A549 treated with DMSO at 1 μM for 4 hours (cell line): Measurements from ENCODE around the gene SCAND1. TPM values are rescaled to one million over a fixed set of nuclear protein-coding genes. Genes with fewer than 3 reads are reported as not detected.

Source experiments
- total RNA-seq: library from RNA; stranded (reverse); fragments of 200-300 nt; extraction: Qiagen RNA extraction; gene quantifications from 5 replicates; pipeline ENCODE4 v1.2.3, GENCODE V29; 2022; ENCODE audit warnings: low read depth

The SCAND1 gene
- total RNA-seq, result 73.4 to 91.3 TPM (median 82.7 TPM) in 5 replicates

GRCh38 chr20:35954200-35954906 lies at the start of gene SCAND1:
Gene SCAND1 (minus strand): TSS chr20:35954502. CDS start chr20:35954284, 218 bp downstream.

DNA sequence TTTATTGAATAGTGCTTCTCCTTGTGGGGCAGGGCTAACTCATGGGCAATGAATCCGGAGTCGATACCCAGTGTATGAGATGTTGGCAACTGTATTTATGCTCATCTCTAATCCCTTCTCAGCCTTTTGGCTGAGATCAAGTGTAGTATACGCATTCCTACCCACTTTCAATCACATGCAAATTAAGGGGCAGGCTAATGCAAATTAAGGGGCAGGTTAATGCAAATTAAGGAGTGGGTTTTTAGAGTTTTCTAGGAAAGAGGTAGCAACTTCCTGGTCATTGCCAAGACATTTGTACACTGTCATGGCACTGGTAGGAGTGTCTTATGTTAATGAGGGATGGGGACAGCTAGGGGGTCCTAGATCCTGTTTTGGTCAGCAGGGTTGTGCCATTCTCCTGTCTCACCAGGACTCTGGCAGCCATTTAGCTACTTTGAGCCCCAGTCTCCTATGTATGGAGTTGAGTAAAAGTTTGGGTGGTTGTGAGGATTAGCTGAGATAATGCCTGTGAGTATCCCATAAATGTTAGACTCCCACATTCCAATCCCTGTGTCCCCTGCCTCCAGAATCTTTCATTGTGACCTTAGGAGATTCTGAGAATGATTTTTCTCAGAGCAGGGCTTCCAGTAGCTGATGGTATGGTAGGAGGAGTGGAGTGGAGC lies 13.8 kb upstream of the SCAND1 start, which contains the start of gene CNBD2:
CNBD2 (plus strand) TSS at position 612 of the 662 bp plus-strand sequence. CDS start 173 bp downstream, outside the sequence.

Other genes with a start within 250 kb of the SCAND1 start
- gene RBM39, start 212.2 kb downstream of the SCAND1 start, total RNA-seq, result 170 to 198 TPM (median 178 TPM) in 5 replicates
- gene PHF20, start 182.5 kb downstream of the SCAND1 start, total RNA-seq, result 20.5 to 28.2 TPM (median 24.0 TPM) in 5 replicates
- 5.0 to 6.8 TPM (median 6.3 TPM) in 5 replicates for gene CNBD2, start 14.1 kb upstream of the SCAND1 start, total RNA-seq
- 50.6 to 72.5 TPM (median 67.3 TPM) in 5 replicates for gene EPB41L1, start 200.2 kb upstream of the SCAND1 start, total RNA-seq